T-helper 2 cell treated with Interferon-gamma antibody and Interleukin-4, amounts not matched to agents 100 ng/mL and 5 ng/mL, for 36 hours (primary cell): ENCODE measurements around the gene NEK1. TPM values are rescaled to one million over a fixed set of nuclear protein-coding genes. Genes with fewer than 3 reads are reported as not detected.

Source experiments
- intact Hi-C: fragments of 100-400 bp; cut with micrococcal nuclease; formaldehyde crosslinking; loops from one replicate; pipeline ENCODE4 v1.15.1; 2023
- total RNA-seq: library from RNA; stranded (reverse); gene quantifications from 2 replicates; pipeline ENCODE4 v1.2.3, GENCODE V29; 2022

NEK1 gene
- total RNA-seq, 1 donor from 2014 or later, result 18.4 TPM

DNA sequence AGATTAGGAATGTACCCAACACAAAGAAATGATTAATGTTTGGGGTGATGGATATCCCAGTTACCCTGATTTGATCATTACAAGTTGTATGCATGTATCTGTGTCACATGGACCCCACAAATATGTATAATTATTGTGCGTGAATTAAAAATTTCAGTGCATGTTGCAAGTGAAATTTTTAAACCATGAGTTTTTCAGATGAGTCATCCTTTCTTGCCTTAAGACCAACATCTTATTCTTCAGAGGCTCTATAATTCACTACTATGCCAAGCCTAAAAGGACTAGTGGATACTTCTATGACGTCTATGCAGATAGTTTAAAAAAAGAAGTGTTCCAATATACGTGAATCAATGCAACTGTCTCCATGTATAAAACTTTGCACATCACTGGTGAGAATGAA lies 228.7 kb downstream of the NEK1 start:
- intact Hi-C loops, result no loop called here

DNA sequence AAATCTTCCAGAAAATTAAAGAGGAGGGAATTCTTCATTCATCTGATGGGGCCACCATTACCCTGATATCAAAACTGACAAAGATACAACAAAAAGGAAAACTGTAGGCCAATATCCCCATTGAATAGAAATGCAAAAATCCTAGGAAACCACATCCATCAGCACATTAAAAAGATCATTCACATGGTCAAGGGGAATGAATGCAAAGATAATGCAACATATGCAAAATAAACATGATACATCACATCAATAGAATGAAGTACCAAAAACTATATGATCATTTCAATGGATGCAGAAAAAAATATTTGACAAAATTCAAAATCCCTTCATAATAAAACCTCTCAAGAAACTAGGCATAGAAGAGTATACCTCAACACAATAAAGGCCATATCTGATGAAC lies 232.7 kb downstream of the NEK1 start:
- intact Hi-C loops, result no loop called here

DNA sequence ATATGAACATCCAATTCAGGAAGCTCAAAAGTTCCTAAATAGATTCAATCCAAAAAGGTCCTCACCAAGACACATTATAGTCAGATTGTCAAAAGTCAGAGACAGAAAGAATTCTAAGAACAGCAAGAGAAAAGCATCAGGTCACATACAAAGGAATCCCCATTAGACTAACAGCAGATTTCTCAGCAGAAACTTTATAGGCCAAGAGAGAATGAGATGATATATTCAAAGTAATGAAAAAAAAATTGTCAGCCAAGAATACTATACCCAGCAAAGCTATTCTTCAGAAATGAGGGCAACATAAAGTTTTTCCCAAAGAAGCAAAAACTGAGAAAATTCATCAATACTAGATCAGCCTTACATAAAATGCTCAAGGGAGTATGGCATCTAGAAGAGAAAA lies 235.0 kb downstream of the NEK1 start:
- intact Hi-C loops, result no loop called here

- intact Hi-C loops, result no loop called here
Measured at GRCh38 chr4:169376421-169376820, 236.0 kb downstream of the NEK1 start.

DNA sequence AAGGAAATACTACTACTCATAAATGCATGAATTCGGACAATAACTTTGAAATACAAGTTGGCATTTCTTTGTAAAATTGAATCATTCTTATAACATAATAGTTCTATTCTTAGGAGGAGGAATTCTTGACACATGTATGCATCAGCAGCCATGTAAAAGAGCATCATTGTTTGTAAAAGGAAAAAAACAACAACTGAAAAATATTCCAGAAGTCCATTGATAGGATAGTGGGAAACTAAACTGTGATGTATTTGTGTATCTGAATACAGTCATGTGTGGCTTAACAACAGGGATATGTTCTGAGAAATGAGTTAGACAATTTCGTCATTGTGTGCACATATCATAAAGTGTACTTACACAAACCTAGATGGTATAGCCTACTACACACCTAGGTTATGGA lies 239.6 kb downstream of the NEK1 start:
- intact Hi-C loops, result no loop called here

GRCh38 chr4:169369634-169370033 lies 242.7 kb downstream of the NEK1 start:
- intact Hi-C loops, result no loop called here

DNA sequence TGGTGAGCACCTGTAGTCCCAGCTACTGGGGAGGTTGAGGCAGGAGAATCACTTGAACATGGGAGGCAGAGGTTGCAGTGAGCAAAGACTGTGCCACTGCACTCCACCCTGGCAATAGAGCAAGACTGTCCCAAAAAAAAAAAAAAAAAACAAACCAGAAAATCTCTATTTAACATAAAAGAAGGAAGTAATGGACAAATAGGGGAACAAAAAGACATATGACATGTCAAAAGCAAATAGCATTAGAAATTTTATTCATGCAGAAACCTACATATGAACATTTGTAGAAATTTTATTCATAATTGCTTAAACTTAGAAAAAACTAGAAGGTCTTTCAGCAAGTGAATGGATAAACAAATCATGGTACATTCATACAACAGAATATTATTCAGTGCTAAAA lies 244.6 kb downstream of the NEK1 start:
- intact Hi-C loops, result no loop called here

DNA sequence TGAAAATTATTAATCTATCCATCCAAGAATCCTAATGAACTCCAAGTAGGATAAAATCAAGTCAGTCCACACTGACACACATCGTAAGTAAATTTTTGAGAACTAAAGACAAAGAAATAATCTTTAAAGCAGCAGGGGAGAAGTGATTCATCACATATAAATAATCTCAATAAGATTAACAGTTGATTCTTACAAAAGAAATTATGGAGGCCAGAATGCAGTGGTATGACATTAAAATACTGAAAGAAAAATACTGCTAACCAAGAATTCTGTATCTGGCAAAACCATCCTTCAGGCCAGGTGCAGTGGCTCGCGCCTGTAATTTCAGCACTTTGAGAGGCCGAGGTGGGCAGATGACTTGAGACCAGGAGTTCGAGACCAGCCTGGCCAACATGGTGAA lies 245.6 kb downstream of the NEK1 start:
- intact Hi-C loops, result no loop called here

GRCh38 chr4:169362607-169363006 lies 249.8 kb downstream of the NEK1 start:
- intact Hi-C loops, result no loop called here

DNA sequence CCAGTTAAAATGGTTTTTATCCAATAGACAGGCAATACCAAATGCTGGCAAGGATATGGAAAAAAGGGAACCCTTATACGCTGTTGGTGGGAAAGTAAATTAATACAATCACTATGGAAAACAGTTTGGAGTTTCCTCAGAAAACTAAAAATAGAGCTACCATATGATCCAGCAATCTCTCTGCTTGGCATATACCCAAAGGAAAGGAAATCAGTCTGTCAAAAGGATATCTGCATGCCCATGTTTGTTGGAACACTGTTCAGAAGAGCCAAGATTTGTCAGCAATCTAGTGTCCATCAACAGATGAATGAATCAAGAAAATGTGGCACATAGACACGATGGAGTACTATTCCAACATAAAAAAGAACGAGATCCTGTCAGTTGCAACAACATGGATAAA lies 250.6 kb downstream of the NEK1 start:
- intact Hi-C loops, result no loop called here

DNA sequence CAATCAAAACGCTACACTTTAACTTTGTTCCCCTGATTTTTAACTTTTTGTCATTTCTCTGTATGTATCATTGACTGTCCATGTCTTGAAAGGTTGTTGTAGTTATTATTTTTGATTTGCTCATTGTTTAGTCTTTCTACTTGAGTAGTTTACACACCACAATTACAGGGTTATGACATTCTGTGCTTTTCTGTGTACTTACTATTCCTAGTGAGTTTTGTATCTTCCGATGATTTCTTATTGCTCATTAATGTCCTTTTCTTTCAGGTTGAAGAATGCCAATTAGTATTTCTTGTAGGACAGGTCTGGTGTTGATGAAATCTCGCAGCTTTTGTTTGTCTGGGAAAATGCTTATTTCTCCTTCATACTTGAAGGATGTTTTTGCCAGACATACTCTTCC lies 252.4 kb downstream of the NEK1 start:
- intact Hi-C loops, result no loop called here

GRCh38 chr4:169352360-169352759 lies 260.0 kb downstream of the NEK1 start:
- intact Hi-C loops, result no loop called here

- intact Hi-C loops, result no loop called here
Measured at GRCh38 chr4:169351872-169352271, 260.5 kb downstream of the NEK1 start.

- intact Hi-C loops, result no loop called here
Measured at GRCh38 chr4:169348541-169348940, 263.8 kb downstream of the NEK1 start.

DNA sequence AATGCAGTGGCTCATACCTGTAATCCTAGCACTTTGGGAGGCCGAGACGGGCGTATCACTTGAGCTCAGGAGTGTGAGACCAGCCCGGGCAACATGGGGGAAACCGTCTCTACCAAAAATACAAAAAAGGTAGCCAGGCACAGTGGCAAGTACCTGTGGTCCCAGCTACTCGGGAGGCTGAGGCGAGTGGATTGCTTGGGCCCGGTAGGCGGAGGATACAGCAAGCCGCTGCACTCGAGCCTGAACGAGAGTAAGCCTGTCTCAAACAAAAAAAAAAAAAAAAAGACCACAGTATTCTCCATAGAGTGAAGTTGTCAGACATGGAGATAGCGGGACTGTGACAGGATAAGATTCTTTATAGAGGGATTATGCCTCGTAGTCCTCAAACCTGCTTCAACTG lies 265.5 kb downstream of the NEK1 start:
- intact Hi-C loops, result no loop called here

DNA sequence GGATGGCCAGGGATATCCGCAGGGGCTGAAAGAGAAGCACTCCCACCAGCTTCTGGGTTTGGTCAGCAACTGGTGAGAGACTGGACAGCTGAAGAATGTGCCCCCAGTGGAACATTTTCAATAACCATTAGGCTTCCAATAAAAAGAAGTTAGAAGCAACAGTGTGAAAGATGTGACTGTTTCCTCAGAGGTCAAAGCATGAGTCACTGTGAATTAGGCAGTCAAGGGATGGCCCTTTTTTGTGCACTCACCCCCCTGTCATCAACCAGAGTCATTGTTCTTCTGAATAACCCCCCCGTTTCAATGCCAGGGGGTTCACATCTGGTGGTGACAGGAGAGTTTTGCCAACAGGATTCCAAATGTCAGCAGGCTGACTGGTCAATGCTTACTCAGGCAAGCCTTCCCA lies 267.1 kb downstream of the NEK1 start:
- intact Hi-C loops, result no loop called here

Other genes with a start within 250 kb of the NEK1 start
- 30.5 and 30.8 TPM in 2 replicates for gene CLCN3, start 8.0 kb upstream of the NEK1 start, total RNA-seq
- gene HPF1, start 145.4 kb upstream of the NEK1 start, total RNA-seq, result 23.8 and 28.1 TPM in 2 replicates